Measurements from ENCODE around the gene MSS51.

The MSS51 gene

DNA sequence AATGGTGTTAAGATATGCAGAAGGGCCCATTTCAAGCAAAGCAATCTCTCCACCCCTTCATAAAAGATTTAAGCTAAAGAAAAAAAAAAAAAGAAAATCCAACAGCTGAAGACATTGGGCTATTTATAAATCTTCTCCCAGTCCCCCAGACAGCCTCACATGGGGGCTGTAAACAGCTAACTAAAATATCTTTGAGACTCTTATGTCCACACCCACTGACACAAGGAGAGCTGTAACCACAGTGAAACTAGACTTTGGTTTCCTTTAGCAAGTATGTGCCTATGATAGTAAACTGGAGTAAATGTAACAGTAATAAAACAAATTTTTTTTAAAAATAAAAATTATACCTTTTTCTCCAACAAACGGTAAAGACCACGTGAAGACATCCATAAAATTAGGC lies 33.8 kb upstream of the MSS51 start:
- H3K9me3 ChIP-seq (ENCODE audit: severe bottlenecking): no peaks in the 10 kb centered on the region
- no peaks in the 10 kb centered on the region for H3K27me3 ChIP-seq (ENCODE audit: insufficient read depth, poor library complexity, severe bottlenecking)
- H3K4me3 ChIP-seq (ENCODE audit: severe bottlenecking): no peak overlapping the region
- ATAC-seq (ENCODE audit: low read depth) (no peak), DNase-seq (ENCODE audit: low spot score) (no peak)
- H3K4me1 ChIP-seq (ENCODE audit: insufficient read depth, poor library complexity, severe bottlenecking): no peaks in the 10 kb centered on the region
- H3K36me3 ChIP-seq (ENCODE audit: low read depth): peaks cover 54% of the 10 kb centered on the region
- TF ChIP-seq, protein P1, sequence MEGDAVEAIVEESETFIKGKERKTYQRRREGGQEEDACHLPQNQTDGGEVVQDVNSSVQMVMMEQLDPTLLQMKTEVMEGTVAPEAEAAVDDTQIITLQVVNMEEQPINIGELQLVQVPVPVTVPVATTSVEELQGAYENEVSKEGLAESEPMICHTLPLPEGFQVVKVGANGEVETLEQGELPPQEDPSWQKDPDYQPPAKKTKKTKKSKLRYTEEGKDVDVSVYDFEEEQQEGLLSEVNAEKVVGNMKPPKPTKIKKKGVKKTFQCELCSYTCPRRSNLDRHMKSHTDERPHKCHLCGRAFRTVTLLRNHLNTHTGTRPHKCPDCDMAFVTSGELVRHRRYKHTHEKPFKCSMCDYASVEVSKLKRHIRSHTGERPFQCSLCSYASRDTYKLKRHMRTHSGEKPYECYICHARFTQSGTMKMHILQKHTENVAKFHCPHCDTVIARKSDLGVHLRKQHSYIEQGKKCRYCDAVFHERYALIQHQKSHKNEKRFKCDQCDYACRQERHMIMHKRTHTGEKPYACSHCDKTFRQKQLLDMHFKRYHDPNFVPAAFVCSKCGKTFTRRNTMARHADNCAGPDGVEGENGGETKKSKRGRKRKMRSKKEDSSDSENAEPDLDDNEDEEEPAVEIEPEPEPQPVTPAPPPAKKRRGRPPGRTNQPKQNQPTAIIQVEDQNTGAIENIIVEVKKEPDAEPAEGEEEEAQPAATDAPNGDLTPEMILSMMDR (IDR thresholded peaks at IDR 0.05; ENCODE audit: poor library complexity, severe bottlenecking): no peak
- no peak overlapping the region for H3K27ac ChIP-seq (ENCODE audit: poor library complexity, severe bottlenecking)

DNA sequence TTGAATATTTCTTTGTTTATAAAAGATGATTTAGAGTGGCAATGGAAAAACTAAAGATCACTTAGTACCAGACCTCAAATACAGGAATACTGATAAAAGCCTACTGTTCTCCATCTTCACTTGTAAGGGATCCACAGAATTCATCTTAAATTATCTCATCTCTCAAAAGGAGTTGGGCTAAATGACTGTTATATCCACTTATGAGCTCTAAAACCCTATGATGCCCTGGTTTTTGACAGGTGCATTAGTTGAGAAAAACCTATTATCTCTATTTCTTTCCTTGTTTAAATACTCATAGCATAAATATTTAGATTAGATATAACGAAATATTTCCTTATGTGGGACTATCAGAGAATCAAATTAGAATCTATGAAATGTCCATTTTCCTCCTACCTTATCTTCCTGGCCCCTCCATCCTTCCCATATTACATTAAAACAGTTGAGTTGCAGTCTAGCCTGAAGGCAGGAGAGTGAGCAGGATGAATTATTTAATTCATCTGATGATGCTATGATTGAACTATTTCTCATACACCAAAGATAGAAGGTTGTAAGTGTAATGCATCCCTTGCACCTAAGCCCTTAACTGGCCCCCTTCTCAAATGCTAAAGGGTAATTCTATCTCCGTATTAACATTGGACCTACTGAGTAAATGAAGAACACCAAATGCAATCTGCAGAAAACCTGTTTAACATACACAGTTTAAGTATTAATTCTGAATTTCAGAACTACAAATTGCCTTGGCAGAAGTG lies 32.8 kb upstream of the MSS51 start:
- Histone ChIP-seq H3K4me3 (ENCODE audit: severe bottlenecking) (no peak overlapping the region), H3K36me3 (ENCODE audit: low read depth) (peaks cover 43% of the 10 kb centered on the region), H3K4me1 (ENCODE audit: insufficient read depth, poor library complexity, severe bottlenecking) (no peaks in the 10 kb centered on the region), H3K27ac (ENCODE audit: poor library complexity, severe bottlenecking) (no peak overlapping the region), H3K27me3 (ENCODE audit: insufficient read depth, poor library complexity, severe bottlenecking) (no peaks in the 10 kb centered on the region), H3K9me3 (ENCODE audit: severe bottlenecking) (no peaks in the 10 kb centered on the region)
- ATAC-seq (ENCODE audit: low read depth) (no peak), DNase-seq (ENCODE audit: low spot score) (no peak)
- TF ChIP-seq, protein P1 (IDR thresholded peaks at IDR 0.05; ENCODE audit: poor library complexity, severe bottlenecking): no peak

DNA sequence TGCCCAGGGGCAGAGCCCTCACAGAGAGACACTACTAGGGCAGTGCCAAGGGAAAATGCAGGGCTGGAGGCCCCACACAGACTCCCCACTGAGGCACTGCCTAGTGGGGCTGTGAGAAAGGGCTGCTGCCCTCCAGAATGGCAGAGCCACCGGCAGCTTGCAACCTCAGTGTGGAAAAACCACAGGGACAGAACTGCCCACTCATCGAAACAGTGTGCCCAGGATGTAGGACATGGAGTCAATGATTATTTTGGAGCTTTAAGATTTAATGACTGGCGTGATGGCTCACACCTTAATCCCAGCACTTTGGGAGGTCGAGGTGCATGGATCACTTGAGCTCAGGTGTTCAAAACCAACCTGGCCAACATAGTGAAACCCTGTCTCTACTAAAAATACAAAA lies 27.5 kb upstream of the MSS51 start:
- H3K27me3 ChIP-seq (ENCODE audit: insufficient read depth, poor library complexity, severe bottlenecking): no peaks in the 10 kb centered on the region
- no peak overlapping the region for H3K27ac ChIP-seq (ENCODE audit: poor library complexity, severe bottlenecking)
- TF ChIP-seq, protein P1 (IDR thresholded peaks at IDR 0.05; ENCODE audit: poor library complexity, severe bottlenecking): no peak
- no peaks in the 10 kb centered on the region; the same call in 1 of the 2 replicates for H3K36me3 ChIP-seq (ENCODE audit: low read depth)
- no peaks in the 10 kb centered on the region for H3K4me1 ChIP-seq (ENCODE audit: insufficient read depth, poor library complexity, severe bottlenecking)
- ATAC-seq (ENCODE audit: low read depth) (no peak), DNase-seq (ENCODE audit: low spot score) (no peak)
- H3K4me3 ChIP-seq (ENCODE audit: severe bottlenecking): no peak overlapping the region
- no peaks in the 10 kb centered on the region for H3K9me3 ChIP-seq (ENCODE audit: severe bottlenecking)

DNA sequence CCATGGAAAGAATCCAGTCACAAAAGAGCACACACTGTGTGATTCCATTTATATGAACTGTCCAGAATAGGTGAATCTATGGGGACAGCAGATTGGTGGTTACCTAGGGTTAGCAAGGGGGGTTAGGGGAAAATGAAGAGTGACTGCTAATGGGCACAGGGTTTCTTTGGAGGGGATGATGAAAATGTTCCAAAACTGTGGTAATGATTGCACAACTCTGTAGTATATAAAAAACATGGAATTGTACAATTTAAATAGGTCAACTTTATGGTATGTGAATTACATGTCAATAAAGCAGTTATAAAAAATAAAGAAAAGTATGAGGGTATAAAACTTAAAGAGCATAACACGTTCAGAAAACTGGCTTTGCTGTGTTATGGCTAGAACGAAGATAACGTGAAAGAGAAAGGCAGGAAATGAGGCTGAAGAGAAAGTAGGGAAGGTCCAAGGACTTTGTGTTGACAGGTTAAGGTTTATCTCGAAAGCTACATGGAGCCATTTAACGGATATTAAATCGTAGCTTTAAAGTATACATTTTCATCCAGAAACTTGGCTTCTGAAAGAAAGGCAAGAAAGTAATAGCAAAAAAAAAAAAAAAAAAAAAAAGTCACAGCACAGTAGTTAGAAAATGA lies 26.4 kb upstream of the MSS51 start:
- DNase-seq (ENCODE audit: low spot score) (no peak), ATAC-seq (ENCODE audit: low read depth) (no peak)
- H3K4me3 ChIP-seq (ENCODE audit: severe bottlenecking): no peak overlapping the region
- H3K27ac ChIP-seq (ENCODE audit: poor library complexity, severe bottlenecking): no peak overlapping the region
- no peaks in the 10 kb centered on the region for H3K27me3 ChIP-seq (ENCODE audit: insufficient read depth, poor library complexity, severe bottlenecking)
- TF ChIP-seq, protein P1 (IDR thresholded peaks at IDR 0.05; ENCODE audit: poor library complexity, severe bottlenecking): no peak
- no peaks in the 10 kb centered on the region for H3K36me3 ChIP-seq (ENCODE audit: low read depth)
- H3K4me1 ChIP-seq (ENCODE audit: insufficient read depth, poor library complexity, severe bottlenecking): no peaks in the 10 kb centered on the region
- H3K9me3 ChIP-seq (ENCODE audit: severe bottlenecking): no peaks in the 10 kb centered on the region
